ENCODE results near the gene CISH. TPM values are rescaled to one million over a fixed set of nuclear protein-coding genes. Genes with fewer than 3 reads are reported as not detected.

Gene CISH
- total and polyA plus RNA-seq, 9 of the 15 experiments (the other 6 are each of a cell fraction or from before 2014, with no cell fraction given): 1.7 to 47.7 (median 18.3) TPM

DNA sequence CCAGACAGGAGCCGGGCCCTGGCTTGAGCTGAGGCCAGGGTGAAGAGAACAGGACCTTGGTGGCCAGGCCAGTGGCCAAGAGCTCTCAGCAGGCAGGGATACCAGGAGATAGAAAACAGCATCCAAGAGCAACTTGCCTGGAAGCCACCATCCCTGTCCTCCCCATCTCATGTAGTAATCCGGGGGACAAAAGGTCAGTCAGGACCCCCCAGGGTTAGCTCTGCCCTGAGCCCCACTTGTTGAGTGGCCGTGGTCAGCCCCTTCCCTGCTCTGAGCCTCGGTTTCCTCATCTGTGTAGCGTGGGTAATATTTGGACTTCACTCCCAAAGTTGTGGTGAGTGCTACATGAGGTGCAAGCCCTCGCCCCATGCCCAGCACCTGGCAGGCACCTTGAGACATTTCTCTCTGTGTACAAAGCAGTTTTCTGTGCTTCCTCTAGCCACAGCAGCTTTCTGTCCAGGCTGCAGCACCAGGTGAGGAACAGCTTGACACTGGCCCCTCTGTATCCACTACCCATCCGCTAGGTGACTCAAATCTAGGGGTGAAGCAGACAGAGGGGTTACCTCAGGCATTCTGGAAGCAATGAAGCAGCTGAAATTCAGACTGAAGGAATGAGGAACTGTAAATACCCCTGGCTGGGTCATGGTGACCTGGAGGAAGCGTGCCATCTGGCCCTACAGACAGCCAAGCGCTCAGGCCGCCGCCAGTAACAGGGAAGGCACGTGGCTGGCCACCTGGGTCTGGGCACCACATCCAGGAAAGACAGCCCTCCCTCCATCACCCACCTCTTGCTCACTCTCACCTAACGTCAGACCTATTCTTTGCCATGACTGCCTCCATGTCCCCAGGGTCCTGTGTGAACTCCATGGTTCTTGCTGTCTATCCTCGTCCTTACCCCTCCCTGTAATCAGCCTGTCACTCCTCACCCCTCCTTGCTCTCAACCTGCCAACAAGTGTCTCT lies 6.7 kb downstream of the CISH start (continued):
- TF ChIP-seq CBFB (CRISPR knock-in tag; IDR thresholded peaks at IDR 0.05) (no peak), HEY1 (CRISPR knock-in tag; IDR thresholded peaks at IDR 0.05; ENCODE audit: borderline replicate concordance) (no peak), DIDO1 (tag; IDR thresholded peaks at IDR 0.05; ENCODE audit: low read depth) (no peak), RBM39 (optimal IDR thresholded peaks at IDR 0.05; ENCODE audit: low read depth, low read length) (no peak), LCOR (CRISPR knock-in tag; IDR thresholded peaks at IDR 0.05) (no peak), MEIS2 (IDR thresholded peaks at IDR 0.05; ENCODE audit: partially characterized antibody) (no peak), XRCC4 (IDR thresholded peaks at IDR 0.05; ENCODE audit: extremely low read depth, insufficient read depth, insufficient read length) (no peak), ELF2 (CRISPR knock-in tag; IDR thresholded peaks at IDR 0.05) (no peak), ZNF324 (CRISPR knock-in tag; IDR thresholded peaks at IDR 0.05) (peak; percentile 16; the same call in 1 of the 2 replicates), GABPB2 (CRISPR knock-in tag; conservative IDR thresholded peaks at IDR 0.05) (0 out of 2 replicates have a peak, but pooled peaks have one; percentile 7), ZC3H4 (CRISPR knock-in tag; IDR thresholded peaks at IDR 0.05; ENCODE audit: borderline replicate concordance) (no peak), ERF (CRISPR knock-in tag; IDR thresholded peaks at IDR 0.05) (peak; percentile 69; the same call in 1 of the 2 replicates), KAT2B (IDR thresholded peaks at IDR 0.05; ENCODE audit: low read depth, low read length) (no peak)
- TF ChIP-seq, protein P1, sequence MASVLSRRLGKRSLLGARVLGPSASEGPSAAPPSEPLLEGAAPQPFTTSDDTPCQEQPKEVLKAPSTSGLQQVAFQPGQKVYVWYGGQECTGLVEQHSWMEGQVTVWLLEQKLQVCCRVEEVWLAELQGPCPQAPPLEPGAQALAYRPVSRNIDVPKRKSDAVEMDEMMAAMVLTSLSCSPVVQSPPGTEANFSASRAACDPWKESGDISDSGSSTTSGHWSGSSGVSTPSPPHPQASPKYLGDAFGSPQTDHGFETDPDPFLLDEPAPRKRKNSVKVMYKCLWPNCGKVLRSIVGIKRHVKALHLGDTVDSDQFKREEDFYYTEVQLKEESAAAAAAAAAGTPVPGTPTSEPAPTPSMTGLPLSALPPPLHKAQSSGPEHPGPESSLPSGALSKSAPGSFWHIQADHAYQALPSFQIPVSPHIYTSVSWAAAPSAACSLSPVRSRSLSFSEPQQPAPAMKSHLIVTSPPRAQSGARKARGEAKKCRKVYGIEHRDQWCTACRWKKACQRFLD (CRISPR knock-in tag; IDR thresholded peaks at IDR 0.05): no peak
- TF ChIP-seq, protein P2, sequence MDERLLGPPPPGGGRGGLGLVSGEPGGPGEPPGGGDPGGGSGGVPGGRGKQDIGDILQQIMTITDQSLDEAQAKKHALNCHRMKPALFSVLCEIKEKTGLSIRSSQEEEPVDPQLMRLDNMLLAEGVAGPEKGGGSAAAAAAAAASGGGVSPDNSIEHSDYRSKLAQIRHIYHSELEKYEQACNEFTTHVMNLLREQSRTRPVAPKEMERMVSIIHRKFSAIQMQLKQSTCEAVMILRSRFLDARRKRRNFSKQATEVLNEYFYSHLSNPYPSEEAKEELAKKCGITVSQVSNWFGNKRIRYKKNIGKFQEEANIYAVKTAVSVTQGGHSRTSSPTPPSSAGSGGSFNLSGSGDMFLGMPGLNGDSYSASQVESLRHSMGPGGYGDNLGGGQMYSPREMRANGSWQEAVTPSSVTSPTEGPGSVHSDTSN (CRISPR knock-in tag; IDR thresholded peaks at IDR 0.05; ENCODE audit: low read depth): no peak
- TF ChIP-seq, protein P2 (tag; conservative IDR thresholded peaks at IDR 0.05; ENCODE audit: low read depth): no peak
- TF ChIP-seq, protein P3, sequence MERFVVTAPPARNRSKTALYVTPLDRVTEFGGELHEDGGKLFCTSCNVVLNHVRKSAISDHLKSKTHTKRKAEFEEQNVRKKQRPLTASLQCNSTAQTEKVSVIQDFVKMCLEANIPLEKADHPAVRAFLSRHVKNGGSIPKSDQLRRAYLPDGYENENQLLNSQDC (CRISPR knock-in tag; IDR thresholded peaks at IDR 0.05): no peak

All from K562 (cell line).